Vagina (tissue), 2 donors: ENCODE results near the gene POLR2A.

Experiments used
- CTCF ChIP-seq, 3 experiments: fragments of 450-650 bp in 2 of 3; fragments of 200-600 bp in 1 of 3; sonication (generic) in 1 of 3; IDR thresholded peaks; one replicate each; pipeline ENCODE4 v1.5.1; 2017 to 2019; ENCODE audit warnings: antibody characterized with exemption in 3 of 3, mild to moderate bottlenecking in 2 of 3, moderate library complexity in 2 of 3
- POLR2AphosphoS5 ChIP-seq, 2 donors: sonication (generic); formaldehyde crosslinking; IDR thresholded peaks; one replicate each; pipeline ENCODE4 v1.9.0; 2017; ENCODE audit warnings: antibody characterized with exemption in 2 of 2, mild to moderate bottlenecking in 2 of 2, low read depth in 1 of 2; ENCODE audit not compliant: insufficient read depth in 1 of 2

- TF ChIP-seq CTCF (IDR thresholded peaks at IDR 0.05) (no peak), POLR2AphosphoS5 (IDR thresholded peaks at IDR 0.05; ENCODE audit: insufficient read depth in 1 of 2, low read depth in 1 of 2) (no peak)
Observed at GRCh38 chr17:7502171-7502847, 18.1 kb downstream of the POLR2A start.
